Loucy (cell line): ENCODE data around the gene SIGLEC6.
A peak's percentile ranks its signal among the peaks of the same experiment; 100 is the strongest.

Experiments
- H2AFZ ChIP-seq: fragments of 200-600 bp; sonication (generic); 2 replicates; pipeline ENCODE4 v1.6.0; 2016; ENCODE audit warnings: antibody characterized with exemption, mild to moderate bottlenecking, low read length, moderate library complexity
- H3F3A ChIP-seq: fragments of 200-600 bp; 2 replicates; pipeline ENCODE4 v1.6.0; 2016; ENCODE audit warnings: antibody characterized with exemption, low read depth, mild to moderate bottlenecking
- H3K27me3 ChIP-seq: fragments of 200-600 bp; sonication (generic); 2 replicates; pipeline ENCODE4 v1.6.1; 2014; ENCODE audit warnings: low read length, mild to moderate bottlenecking; ENCODE audit not compliant: insufficient read depth, poor library complexity, severe bottlenecking
- H3K36me3 ChIP-seq: fragments of 200-600 bp; sonication (generic); 2 replicates; pipeline ENCODE4 v1.6.1; 2016; ENCODE audit warnings: low read length; ENCODE audit not compliant: insufficient read depth
- H3K4me1 ChIP-seq: fragments of 200-600 bp; sonication (generic); 2 replicates; pipeline ENCODE4 v1.5.1; 2014; ENCODE audit warnings: low read length, mild to moderate bottlenecking; ENCODE audit not compliant: insufficient read depth, poor library complexity, severe bottlenecking
- H3K4me2 ChIP-seq: fragments of 200-600 bp; sonication (generic); 2 replicates; pipeline ENCODE4 v1.6.0; 2014; ENCODE audit warnings: antibody characterized with exemption, low read length, low read depth, mild to moderate bottlenecking; ENCODE audit not compliant: poor library complexity, severe bottlenecking
- H3K4me3 ChIP-seq: fragments of 200-600 bp; sonication (generic); 2 replicates; pipeline ENCODE4 v1.5.1; 2014; ENCODE audit warnings: low read length, mild to moderate bottlenecking, mixed read lengths; ENCODE audit not compliant: poor library complexity, severe bottlenecking
- H3K79me2 ChIP-seq: fragments of 200-600 bp; sonication (generic); 2 replicates; pipeline ENCODE4 v1.6.1; 2014; ENCODE audit warnings: low read length; ENCODE audit not compliant: insufficient read depth
- H3K9ac ChIP-seq: fragments of 200-600 bp; sonication (generic); 2 replicates; pipeline ENCODE4 v1.6.0; 2014; ENCODE audit warnings: mild to moderate bottlenecking, low read depth, low read length, moderate library complexity; ENCODE audit not compliant: poor library complexity, severe bottlenecking
- H3K9me2 ChIP-seq: fragments of 200-600 bp; sonication (generic); replicated peaks from 2 replicates; pipeline ENCODE4 v1.6.1; 2016; ENCODE audit warnings: low read depth, low read length, mixed read lengths
- H3K9me3 ChIP-seq: fragments of 200-600 bp; sonication (generic); 2 replicates; pipeline ENCODE4 v1.6.1; 2014; ENCODE audit warnings: mild to moderate bottlenecking, antibody characterized with exemption, low read length, low read depth; ENCODE audit not compliant: insufficient read depth
- H4K20me1 ChIP-seq: fragments of 200-600 bp; sonication (generic); 2 replicates; pipeline ENCODE4 v1.6.0; 2014; ENCODE audit warnings: antibody characterized with exemption, low read length, mild to moderate bottlenecking; ENCODE audit not compliant: insufficient read depth, poor library complexity, severe bottlenecking
- CTCF ChIP-seq: fragments of 200-600 bp; sonication (generic); conservative IDR thresholded peaks from 2 replicates; pipeline ENCODE4 v1.5.1; 2014; ENCODE audit warnings: mild to moderate bottlenecking, antibody characterized with exemption, low read length
- EZH2phosphoT487 ChIP-seq: fragments of 200-600 bp; IDR thresholded peaks from 2 replicates; pipeline ENCODE4 v1.6.1; 2018; ENCODE audit warnings: antibody characterized with exemption, mild to moderate bottlenecking, moderate library complexity, borderline replicate concordance

Gene SIGLEC6

DNA sequence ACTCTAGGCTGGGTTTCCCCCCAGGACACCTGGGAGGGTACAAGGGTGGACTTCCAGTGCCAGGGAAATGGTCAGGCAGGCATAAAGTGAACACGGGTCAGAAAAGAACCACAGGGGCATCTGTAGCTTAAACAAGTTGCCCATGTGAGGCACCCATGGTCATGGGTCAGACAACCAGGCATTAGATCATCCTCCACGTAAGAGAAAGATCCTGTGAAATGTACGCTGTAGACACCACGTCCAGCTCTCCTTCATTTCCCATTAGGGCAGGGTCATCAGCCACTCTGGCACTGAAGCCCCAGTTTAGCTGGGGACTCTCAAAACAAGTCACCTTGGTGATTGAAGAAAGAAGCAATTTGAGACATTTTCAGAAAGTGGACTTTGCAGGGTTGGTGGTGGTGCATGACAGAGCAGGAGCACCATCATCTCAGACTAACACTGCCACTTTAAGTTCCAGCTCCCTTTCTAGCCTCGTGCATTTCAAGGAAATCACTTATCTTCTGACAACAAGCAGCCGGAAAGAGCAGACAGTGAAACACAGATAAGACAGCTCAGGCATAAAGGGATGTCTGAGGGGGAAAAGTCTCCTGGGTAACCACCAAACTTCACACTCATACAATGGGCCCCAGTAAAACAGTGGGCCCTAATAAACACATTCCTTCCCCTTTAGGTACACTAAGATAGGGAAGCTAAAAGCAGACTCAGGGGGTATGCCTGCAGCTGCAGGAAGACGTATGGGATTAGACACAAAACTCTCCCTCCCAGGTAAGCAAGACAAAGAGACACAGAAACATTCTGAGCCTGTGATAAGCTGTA is 16.1 kb upstream of the SIGLEC6 start:
- H3K4me2 ChIP-seq = peak overlapping the region; percentile 94
- TF ChIP-seq CTCF = no peak
- no peak for TF ChIP-seq EZH2phosphoT487
- H3K79me2 ChIP-seq = no peaks in the 10 kb centered on the region
- peaks cover 17% of the 10 kb centered on the region for H3F3A ChIP-seq
- peak overlapping the region; percentile 69 for H3K4me3 ChIP-seq
- no peaks in the 10 kb centered on the region for H3K9me2 ChIP-seq
- H3K9me3 ChIP-seq = no peaks in the 10 kb centered on the region
- no peaks in the 10 kb centered on the region for H4K20me1 ChIP-seq
- H3K27me3 ChIP-seq = no peaks in the 10 kb centered on the region
- H3K4me1 ChIP-seq = peaks cover 70% of the 10 kb centered on the region
- H3K36me3 ChIP-seq = no peaks in the 10 kb centered on the region
- H3K9ac ChIP-seq = peak overlapping the region; percentile 64
- no peak overlapping the region for H2AFZ ChIP-seq

DNA sequence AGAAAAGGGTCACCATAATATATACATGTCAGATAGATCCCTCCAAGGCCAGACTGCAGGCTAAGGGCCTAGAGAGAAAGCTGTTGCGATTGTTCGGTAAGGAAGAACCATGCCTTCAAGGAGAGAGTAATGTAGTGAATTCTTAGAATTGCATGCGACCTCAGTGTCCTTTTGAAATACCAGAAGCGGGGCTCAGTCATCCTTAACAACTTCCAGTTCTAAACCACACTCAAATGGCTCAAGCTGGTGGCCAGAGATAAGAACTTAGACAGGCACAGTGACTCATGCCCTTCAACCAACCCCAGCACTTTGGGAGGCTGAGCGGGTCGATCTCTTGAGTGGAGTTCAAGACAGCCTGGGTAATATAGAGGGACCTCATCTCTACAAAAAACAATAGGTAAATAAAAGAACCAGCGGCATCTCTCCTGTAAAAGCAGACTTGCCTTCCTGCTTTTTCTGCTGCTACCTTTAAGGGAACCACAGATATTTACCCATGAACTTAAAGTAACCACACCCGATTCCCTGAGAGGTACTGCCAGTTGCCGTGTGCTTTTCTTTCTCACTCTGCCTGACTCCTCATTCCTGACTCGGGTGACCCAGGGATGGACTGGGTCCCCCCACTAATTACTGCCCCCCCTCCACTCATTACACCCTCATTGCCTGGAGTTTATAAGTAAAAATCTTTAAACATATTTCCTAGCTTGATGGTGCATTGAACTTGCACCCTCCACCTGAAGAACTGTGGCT is 15.4 kb upstream of the SIGLEC6 start:
- Histone ChIP-seq H3K9me3 (no peaks in the 10 kb centered on the region), H3K36me3 (no peaks in the 10 kb centered on the region), H4K20me1 (no peaks in the 10 kb centered on the region), H3K27me3 (no peaks in the 10 kb centered on the region), H3K9me2 (no peaks in the 10 kb centered on the region), H3K4me1 (peaks cover 65% of the 10 kb centered on the region), H3K4me3 (peak overlapping the region; percentile 69), H2AFZ (no peak overlapping the region), H3K79me2 (no peaks in the 10 kb centered on the region), H3F3A (peaks cover 17% of the 10 kb centered on the region), H3K4me2 (peak overlapping the region; percentile 94), H3K9ac (peak overlapping the region; percentile 64)
- peak; percentile 9; the same call in 1 of the 2 replicates for TF ChIP-seq EZH2phosphoT487
- TF ChIP-seq CTCF = no peak

DNA sequence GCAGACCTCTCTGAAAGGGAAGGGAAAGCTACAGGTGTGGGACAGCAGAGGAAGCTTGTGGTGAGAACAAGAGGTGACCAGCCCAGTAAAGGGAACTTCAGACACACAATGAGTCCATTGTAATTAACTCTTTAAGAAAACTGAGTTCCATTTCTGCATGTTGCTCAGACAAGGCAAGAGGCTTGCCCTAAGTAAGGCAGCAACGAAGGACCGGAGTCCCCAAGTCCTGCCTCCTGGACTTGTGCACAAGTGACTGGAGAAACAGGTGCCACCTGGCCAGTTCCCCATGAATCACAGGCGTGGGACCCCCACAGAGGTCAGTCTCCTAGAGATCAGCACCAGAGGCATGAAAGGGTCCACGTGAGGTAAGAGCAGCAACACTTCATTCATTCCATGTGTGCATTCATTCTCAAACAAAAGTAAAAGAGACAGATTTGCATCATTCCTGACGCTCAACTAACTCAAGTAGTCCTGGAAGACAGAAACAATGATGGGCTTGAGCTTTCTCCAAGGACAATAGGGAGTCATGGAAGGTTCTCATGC is 14.7 kb upstream of the SIGLEC6 start:
- no peak for TF ChIP-seq CTCF
- Histone ChIP-seq H3K4me3 (peak overlapping the region; percentile 54), H3F3A (peaks cover 17% of the 10 kb centered on the region), H3K79me2 (no peaks in the 10 kb centered on the region), H3K4me2 (peak overlapping the region; percentile 94), H3K4me1 (peaks cover 59% of the 10 kb centered on the region), H3K27me3 (no peaks in the 10 kb centered on the region), H3K9ac (no peak overlapping the region), H4K20me1 (no peaks in the 10 kb centered on the region), H2AFZ (no peak overlapping the region), H3K9me3 (no peaks in the 10 kb centered on the region), H3K9me2 (no peaks in the 10 kb centered on the region), H3K36me3 (no peaks in the 10 kb centered on the region)
